Skin epidermis (tissue), 12 donors: ENCODE results near the gene PTRHD1.
"Not testable (repeated sequence)": the region's sequence is repeated elsewhere in the genome, so short reads cannot be mapped to it uniquely, and the experiment has no call there.

Experiments used
- H3K27ac ChIP-seq, 21 experiments: fragments of 200-600 bp; sonication (generic) in 11 of 21; one replicate each; pipeline ENCODE4 v1.5.0; 2020; ENCODE audit warnings: mild to moderate bottlenecking in 3 of 21, inconsistent platforms in 2 of 21, moderate library complexity in 2 of 21
- H3K4me3 ChIP-seq, 7 experiments: fragments of 200-600 bp; sonication (generic) in 2 of 7; one replicate each; pipeline ENCODE4 v1.5.0; 2020; ENCODE audit warnings: inconsistent platforms in 2 of 7, mild to moderate bottlenecking in 2 of 7, moderate library complexity in 1 of 7

PTRHD1 gene

GRCh38 chr2:24792874-24793760 is at the start of gene PTRHD1, which contains the start of gene CENPO:
Gene PTRHD1, minus strand, starts transcription at chr2:24793391. Its CDS starts 14 bp downstream, at chr2:24793377.
Gene CENPO, plus strand, starts transcription at chr2:24793425. Its CDS starts 495 bp downstream, at chr2:24793920.
- peak within 1 kb of the TSS; percentile 89 to 100 (median 98) for H3K27ac ChIP-seq
- peak within 1 kb of the TSS; percentile 60 to 95 (median 81) for H3K4me3 ChIP-seq

- no peak overlapping the region for H3K27ac ChIP-seq
- no peak overlapping the region for H3K4me3 ChIP-seq
These were observed 49.2 kb upstream of the PTRHD1 start for GRCh38 chr2:24842081-24843050.

- Histone ChIP-seq H3K27ac (no peak overlapping the region), H3K4me3 (no peak overlapping the region)
These were observed 48.1 kb upstream of the PTRHD1 start for GRCh38 chr2:24840962-24841945.

- Histone ChIP-seq H3K27ac (no peak overlapping the region), H3K4me3 (no peak overlapping the region)
These were observed 47.1 kb upstream of the PTRHD1 start for GRCh38 chr2:24840164-24840869.

- Histone ChIP-seq H3K4me3 (no peak overlapping the region), H3K27ac (no peak overlapping the region)
These were observed 46.5 kb upstream of the PTRHD1 start for GRCh38 chr2:24839729-24840128.

- Histone ChIP-seq H3K27ac (no peak overlapping the region), H3K4me3 (no peak overlapping the region)
These were observed 45.4 kb upstream of the PTRHD1 start for GRCh38 chr2:24838541-24838940.

- no peak overlapping the region for H3K27ac ChIP-seq
- no peak overlapping the region for H3K4me3 ChIP-seq
These were observed 44.9 kb upstream of the PTRHD1 start for GRCh38 chr2:24837996-24838513.

- H3K4me3 ChIP-seq: no peak overlapping the region
- H3K27ac ChIP-seq: no peak overlapping the region
These were observed 43.5 kb upstream of the PTRHD1 start for GRCh38 chr2:24836706-24837105.

- H3K27ac ChIP-seq: no peak overlapping the region
- H3K4me3 ChIP-seq: no peak overlapping the region
These were observed 43.0 kb upstream of the PTRHD1 start for GRCh38 chr2:24836206-24836605.

GRCh38 chr2:24835411-24835810 is 42.2 kb upstream of the PTRHD1 start:
- not testable (repeated sequence) for H3K27ac ChIP-seq, H3K4me3 ChIP-seq

- H3K27ac ChIP-seq: no peak overlapping the region
- no peak overlapping the region for H3K4me3 ChIP-seq
These were observed 41.7 kb upstream of the PTRHD1 start for GRCh38 chr2:24834733-24835395.

GRCh38 chr2:24833821-24834732 is 40.9 kb upstream of the PTRHD1 start:
- no peak overlapping the region for H3K27ac ChIP-seq
- H3K4me3 ChIP-seq: no peak overlapping the region

- H3K27ac ChIP-seq: no peak overlapping the region
- no peak overlapping the region for H3K4me3 ChIP-seq
These were observed 39.9 kb upstream of the PTRHD1 start for GRCh38 chr2:24832931-24833701.

- H3K27ac ChIP-seq: no peak overlapping the region
- no peak overlapping the region for H3K4me3 ChIP-seq
These were observed 39.3 kb upstream of the PTRHD1 start for GRCh38 chr2:24832521-24832920.

- no peak overlapping the region for H3K27ac ChIP-seq
- H3K4me3 ChIP-seq: no peak overlapping the region
These were observed 38.9 kb upstream of the PTRHD1 start for GRCh38 chr2:24832073-24832461.
